ENCODE measurements around the gene BGN. TPM values are rescaled to one million over a fixed set of nuclear protein-coding genes. Genes with fewer than 3 reads are reported as not detected.

The BGN gene
- total and polyA plus RNA-seq, 2 experiments from 2014 or later: 0.87 to 1.8 TPM

DNA sequence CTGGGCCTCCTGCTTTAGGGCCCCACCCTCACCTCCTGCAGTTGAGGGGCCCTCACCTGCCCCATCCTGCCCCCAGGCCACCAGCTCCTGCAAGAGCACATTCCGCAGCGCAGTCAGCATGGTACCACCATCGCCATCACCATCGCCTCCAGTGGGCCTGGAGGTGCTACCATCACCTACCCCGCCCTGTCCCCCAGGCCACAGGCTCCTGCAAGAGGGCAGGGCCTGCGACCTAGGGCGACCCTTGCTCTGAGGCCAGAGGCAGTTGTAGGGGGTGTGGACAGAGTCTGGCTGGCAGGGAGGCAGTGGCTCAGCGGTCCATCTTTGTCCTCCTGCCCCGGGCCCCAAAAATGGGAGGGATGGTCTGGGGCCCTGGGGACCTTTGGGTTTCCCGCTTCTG, 20.5 kb upstream of the BGN start (continued):
- TF ChIP-seq, protein P1, sequence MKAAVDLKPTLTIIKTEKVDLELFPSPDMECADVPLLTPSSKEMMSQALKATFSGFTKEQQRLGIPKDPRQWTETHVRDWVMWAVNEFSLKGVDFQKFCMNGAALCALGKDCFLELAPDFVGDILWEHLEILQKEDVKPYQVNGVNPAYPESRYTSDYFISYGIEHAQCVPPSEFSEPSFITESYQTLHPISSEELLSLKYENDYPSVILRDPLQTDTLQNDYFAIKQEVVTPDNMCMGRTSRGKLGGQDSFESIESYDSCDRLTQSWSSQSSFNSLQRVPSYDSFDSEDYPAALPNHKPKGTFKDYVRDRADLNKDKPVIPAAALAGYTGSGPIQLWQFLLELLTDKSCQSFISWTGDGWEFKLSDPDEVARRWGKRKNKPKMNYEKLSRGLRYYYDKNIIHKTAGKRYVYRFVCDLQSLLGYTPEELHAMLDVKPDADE (IDR thresholded peaks at IDR 0.05): no peak
- no peak for TF ChIP-seq JUNB (IDR thresholded peaks at IDR 0.05; ENCODE audit: unreplicated experiment)
- TF ChIP-seq EZH2 (IDR thresholded peaks at IDR 0.05; ENCODE audit: low read depth, unreplicated experiment): no peak
- TF ChIP-seq EZH2phosphoT487 (IDR thresholded peaks at IDR 0.05; ENCODE audit: unreplicated experiment): no peak
- TF ChIP-seq ZNF331 (CRISPR knock-in tag; IDR thresholded peaks at IDR 0.05; ENCODE audit: low read depth): no peak

DNA sequence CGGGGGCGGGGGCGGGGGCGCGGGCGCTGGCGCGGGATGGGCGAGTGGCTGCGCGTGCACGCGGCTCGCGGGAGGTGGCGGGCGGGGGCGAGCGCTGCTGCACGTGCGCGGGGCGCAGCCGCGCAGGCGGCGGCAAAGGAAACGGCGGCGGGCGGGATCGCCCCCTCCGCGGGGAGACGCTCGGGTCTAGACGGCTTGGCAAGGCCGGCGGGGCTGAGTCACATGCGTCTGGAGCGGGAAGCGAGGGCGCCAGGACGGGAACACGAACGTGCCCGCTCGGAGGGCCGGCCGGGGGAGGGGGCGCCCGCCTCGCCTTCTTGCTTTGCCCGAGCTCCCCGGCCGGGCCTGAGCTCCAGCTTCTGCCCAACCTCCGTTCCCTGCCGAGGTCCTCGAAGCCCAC, 20.1 kb upstream of the BGN start:
- H3K27me3 ChIP-seq (ENCODE audit: insufficient read depth): peaks cover 15% of the 10 kb centered on the region
- H3K36me3 ChIP-seq (ENCODE audit: insufficient read depth): no peaks in the 10 kb centered on the region
- H4K20me1 ChIP-seq (replicated peaks; ENCODE audit: insufficient read depth): no peaks in the 10 kb centered on the region
- H3K4me3 ChIP-seq: 0 out of 2 replicates have a peak overlapping the region, but pooled peaks have one; percentile 23
- Mint-ChIP-seq H3K27ac (no peak overlapping the region), H3K27me3 (ENCODE audit: insufficient read depth, low read depth, poor library complexity) (peaks cover 22% of the 10 kb centered on the region), H3K36me3 (ENCODE audit: low read depth) (no peaks in the 10 kb centered on the region), H3K4me1 (peaks cover 17% of the 10 kb centered on the region; the same call in 2 of the 3 replicates), H3K4me3 (no peak overlapping the region), H3K9me3 (no peaks in the 10 kb centered on the region; the same call in 2 of the 3 replicates)
- H2AFZ ChIP-seq: no peak overlapping the region
- no peak for ATAC-seq
- peak; percentile 59 for DNase-seq (ENCODE audit: low spot score)
- H3K4me1 ChIP-seq (ENCODE audit: insufficient read depth): no peaks in the 10 kb centered on the region; the same call in 1 of the 2 replicates
- no peak overlapping the region for H3K27ac ChIP-seq (ENCODE audit: low read depth)
- no peaks in the 10 kb centered on the region for H3F3A ChIP-seq (replicated peaks; ENCODE audit: low read depth)
- no peaks in the 10 kb centered on the region for H3K79me2 ChIP-seq (replicated peaks; ENCODE audit: insufficient read depth)
- no peaks in the 10 kb centered on the region for H3K9me2 ChIP-seq (ENCODE audit: insufficient read depth)
- no peak overlapping the region for H3K4me2 ChIP-seq
- TF ChIP-seq NANOG (IDR thresholded peaks at IDR 0.05; ENCODE audit: borderline replicate concordance) (no peak), STAT1 (IDR thresholded peaks at IDR 0.05; ENCODE audit: unreplicated experiment) (no peak), POLR2AphosphoS5 (IDR thresholded peaks at IDR 0.05; ENCODE audit: low read depth) (no peak), ZNF331 (CRISPR knock-in tag; IDR thresholded peaks at IDR 0.05; ENCODE audit: low read depth) (no peak), JUNB (IDR thresholded peaks at IDR 0.05; ENCODE audit: unreplicated experiment) (no peak), ZNF114 (CRISPR knock-in tag; IDR thresholded peaks at IDR 0.05) (no peak), CREB1 (CRISPR knock-in tag; IDR thresholded peaks at IDR 0.05; ENCODE audit: low read depth) (no peak), EZH2phosphoT487 (IDR thresholded peaks at IDR 0.05; ENCODE audit: unreplicated experiment) (no peak), EZH2 (IDR thresholded peaks at IDR 0.05; ENCODE audit: low read depth, unreplicated experiment) (no peak)
- TF ChIP-seq, protein P1 (IDR thresholded peaks at IDR 0.05): no peak
- TF ChIP-seq, protein P2, sequence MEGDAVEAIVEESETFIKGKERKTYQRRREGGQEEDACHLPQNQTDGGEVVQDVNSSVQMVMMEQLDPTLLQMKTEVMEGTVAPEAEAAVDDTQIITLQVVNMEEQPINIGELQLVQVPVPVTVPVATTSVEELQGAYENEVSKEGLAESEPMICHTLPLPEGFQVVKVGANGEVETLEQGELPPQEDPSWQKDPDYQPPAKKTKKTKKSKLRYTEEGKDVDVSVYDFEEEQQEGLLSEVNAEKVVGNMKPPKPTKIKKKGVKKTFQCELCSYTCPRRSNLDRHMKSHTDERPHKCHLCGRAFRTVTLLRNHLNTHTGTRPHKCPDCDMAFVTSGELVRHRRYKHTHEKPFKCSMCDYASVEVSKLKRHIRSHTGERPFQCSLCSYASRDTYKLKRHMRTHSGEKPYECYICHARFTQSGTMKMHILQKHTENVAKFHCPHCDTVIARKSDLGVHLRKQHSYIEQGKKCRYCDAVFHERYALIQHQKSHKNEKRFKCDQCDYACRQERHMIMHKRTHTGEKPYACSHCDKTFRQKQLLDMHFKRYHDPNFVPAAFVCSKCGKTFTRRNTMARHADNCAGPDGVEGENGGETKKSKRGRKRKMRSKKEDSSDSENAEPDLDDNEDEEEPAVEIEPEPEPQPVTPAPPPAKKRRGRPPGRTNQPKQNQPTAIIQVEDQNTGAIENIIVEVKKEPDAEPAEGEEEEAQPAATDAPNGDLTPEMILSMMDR (conservative IDR thresholded peaks at IDR 0.05; ENCODE audit: low read depth in 2 of 2): no peak
- TF ChIP-seq, protein P3, sequence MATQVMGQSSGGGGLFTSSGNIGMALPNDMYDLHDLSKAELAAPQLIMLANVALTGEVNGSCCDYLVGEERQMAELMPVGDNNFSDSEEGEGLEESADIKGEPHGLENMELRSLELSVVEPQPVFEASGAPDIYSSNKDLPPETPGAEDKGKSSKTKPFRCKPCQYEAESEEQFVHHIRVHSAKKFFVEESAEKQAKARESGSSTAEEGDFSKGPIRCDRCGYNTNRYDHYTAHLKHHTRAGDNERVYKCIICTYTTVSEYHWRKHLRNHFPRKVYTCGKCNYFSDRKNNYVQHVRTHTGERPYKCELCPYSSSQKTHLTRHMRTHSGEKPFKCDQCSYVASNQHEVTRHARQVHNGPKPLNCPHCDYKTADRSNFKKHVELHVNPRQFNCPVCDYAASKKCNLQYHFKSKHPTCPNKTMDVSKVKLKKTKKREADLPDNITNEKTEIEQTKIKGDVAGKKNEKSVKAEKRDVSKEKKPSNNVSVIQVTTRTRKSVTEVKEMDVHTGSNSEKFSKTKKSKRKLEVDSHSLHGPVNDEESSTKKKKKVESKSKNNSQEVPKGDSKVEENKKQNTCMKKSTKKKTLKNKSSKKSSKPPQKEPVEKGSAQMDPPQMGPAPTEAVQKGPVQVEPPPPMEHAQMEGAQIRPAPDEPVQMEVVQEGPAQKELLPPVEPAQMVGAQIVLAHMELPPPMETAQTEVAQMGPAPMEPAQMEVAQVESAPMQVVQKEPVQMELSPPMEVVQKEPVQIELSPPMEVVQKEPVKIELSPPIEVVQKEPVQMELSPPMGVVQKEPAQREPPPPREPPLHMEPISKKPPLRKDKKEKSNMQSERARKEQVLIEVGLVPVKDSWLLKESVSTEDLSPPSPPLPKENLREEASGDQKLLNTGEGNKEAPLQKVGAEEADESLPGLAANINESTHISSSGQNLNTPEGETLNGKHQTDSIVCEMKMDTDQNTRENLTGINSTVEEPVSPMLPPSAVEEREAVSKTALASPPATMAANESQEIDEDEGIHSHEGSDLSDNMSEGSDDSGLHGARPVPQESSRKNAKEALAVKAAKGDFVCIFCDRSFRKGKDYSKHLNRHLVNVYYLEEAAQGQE (IDR thresholded peaks at IDR 0.05; ENCODE audit: unreplicated experiment): no peak

Data from GM23338 (cell line).